GM19455 (cell line): ENCODE results near the gene CGNL1.

Experiments
- ATAC-seq: cut with Tn5 transposase; IDR thresholded peaks from one replicate; pipeline ENCODE4 v1.9.1; 2021; ENCODE audit not compliant: unreplicated experiment

Gene CGNL1

DNA sequence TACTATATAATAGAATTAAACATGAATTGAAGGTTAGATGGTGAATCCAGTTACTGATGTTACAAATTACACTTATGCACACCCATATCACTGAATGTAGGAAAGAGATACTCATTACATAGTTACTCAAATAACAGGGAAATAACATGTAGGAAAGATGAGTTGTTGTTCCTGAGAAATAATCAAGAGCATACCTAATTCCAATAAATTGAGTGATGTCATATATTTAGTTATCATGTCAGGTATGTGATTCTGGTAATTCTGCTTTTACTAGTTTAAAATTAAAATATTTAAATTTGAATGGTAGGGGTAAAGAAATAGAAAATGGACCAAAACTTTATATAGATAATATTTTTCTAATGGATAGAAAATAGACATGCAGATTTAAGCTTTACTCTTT is 112.8 kb downstream of the CGNL1 start:
- ATAC-seq, result no peak

DNA sequence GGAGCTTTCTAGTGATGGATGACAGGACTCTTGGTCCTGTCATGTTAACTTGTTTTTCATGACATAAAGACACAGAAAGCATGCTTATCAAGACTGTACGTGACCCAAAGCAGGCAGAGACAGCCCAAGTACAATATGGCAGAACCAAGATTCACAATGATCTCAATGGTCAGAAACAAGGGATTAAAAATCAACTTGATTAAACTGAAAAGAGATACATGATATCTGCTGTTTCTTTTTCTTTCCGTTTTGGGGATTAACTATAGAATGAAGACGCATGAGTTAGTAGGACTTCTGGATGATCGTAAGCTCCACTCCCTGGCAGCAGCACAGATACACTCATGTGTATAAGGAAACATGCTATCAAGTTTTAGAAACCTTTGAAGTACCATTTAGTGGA is 117.0 kb downstream of the CGNL1 start:
- no peak for ATAC-seq

DNA sequence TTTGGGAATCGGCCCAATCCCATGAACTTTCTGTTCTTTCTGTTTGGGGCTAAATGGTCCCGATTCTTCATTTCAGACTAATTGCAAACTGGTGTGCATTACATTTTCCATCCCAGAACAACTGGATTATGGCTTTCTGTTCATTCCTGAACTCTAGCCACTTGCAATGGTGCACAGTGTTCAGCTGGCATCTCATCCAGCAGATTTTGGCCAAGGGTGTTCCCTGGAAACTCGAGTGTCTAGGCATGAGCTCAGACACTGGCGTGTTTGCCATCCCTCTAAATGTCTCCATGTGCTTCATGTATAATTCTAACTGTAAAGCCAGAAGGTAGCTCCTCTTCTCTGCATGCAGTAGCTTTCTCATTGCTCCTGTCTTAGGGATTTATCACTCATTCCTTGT is 118.3 kb downstream of the CGNL1 start:
- ATAC-seq, result no peak

DNA sequence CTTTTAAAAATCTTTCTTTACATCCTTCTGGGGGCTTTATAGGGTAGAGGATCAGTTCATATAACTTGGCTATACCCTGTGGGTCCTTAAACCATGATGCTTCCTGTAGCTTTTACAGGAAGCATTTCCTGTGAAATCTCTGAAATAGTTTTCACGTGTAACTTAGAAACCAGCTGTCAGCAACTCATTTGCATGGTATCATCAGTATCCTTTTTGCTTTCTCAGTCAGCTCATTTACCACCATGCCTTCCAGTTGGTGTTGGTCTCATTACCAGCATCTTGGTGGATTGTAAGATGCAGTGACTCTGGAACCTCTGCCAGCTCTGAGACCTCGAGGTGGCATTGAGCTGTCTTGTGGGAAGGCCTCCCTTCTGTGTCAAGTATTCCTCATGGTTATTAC is 118.7 kb downstream of the CGNL1 start:
- no peak for ATAC-seq

DNA sequence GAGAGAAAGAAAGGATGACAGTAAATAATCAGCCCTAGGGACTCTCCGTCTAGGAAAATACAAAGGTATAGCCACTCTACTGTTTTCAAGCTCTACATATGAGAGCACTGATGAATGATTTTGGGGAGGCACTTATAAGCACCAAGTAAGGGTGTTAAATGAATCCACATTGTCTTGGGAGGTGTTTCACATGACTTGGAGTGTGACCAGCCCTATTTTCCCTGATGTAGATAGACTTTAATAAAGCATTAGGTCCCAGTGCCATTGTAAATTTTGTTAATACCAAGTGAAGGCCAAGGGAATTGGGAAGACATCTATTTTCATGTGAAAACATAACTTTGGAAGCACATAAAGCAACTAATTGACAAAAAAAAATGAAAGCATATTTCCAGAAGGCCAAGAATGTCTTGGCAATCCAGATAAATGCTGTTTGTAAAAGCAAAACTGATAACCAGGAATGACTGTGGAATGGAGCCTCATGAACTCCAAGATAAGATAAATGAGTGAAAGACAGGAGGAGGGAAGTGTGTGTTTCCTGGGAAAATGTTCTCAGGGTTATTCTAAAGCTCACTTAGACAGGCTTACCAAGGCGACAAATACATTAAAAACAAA is 119.4 kb downstream of the CGNL1 start:
- no peak for ATAC-seq

DNA sequence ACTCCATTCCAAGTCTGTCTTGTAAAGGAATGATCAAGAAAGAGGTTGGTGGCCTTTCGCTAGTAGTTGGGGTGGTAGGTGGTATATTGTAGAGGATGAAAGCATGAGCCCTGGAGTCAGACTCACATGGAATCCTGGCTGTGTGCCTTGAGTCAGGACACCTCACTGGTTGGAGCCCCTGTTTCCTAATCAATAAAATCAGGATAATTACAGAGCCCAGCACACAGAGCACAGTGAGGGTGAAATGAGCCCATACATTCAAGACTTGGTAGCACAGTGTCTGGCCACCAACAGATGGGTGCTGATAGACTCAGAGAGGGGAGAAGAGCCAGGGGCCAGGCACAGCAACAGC is 120.3 kb downstream of the CGNL1 start:
- ATAC-seq, result no peak

DNA sequence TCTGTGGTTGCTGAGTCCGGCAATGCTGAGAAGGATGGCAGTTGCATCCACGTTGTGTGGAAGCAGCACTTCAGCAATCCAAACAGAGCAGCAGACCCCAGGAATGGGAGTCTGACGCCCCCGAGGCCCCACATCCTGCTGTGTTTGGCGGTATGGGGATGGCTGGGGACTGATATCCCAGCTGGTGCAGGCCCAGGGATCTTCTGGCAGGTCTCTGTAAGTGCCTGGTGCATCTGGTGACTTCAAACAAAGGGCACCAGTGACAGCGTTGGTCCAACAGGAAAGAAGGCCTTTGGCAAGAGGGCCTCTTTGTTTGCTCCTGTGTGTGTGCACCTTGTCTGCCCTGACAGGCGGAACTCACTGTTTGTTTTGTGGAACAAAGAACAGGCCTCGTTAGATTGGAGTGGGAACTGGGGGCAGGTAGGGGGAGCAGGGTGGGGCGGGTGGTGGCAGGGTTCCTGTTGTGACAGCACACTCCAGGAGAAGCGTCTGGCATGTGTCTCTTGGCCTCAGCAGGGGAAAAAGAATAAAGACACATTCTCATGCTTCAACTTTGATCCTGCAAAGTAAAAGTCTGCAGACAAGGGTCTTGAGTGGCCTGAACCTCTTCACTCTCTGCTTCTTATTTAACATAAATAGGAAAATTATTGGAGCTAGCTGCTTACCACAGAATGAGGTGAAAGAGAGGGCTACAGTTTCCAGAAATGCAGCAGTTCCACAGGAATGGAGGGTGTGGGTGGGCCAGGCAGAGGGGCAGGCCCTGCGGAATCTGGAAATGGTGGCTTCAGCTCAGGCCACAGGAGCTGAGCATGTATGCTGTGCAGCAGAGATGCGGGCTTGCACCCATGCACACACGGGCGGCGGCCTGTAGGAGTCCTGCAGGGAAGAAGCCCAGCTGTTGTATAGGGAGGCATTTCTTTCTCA is 120.9 kb downstream of the CGNL1 start:
- ATAC-seq, result no peak

DNA sequence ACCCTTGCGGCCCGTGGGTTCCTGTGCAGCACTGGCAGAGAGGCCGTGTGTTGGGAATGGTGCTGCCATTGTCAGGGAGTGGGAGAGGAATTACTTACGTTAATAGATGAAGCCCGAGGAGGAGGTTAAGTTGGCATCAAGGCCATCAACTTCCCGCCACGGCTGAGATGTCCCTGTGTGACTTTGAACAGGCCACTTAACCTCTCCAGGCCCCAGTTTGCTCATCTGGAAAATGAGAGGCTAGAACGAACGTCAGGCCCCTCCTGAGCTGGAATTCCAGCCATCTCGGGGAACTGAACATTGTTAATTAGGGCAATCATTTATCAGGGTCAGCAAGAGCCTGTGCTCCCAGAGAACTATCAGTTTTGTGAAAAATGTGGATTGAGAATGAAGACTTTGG is 124.0 kb downstream of the CGNL1 start:
- ATAC-seq, result no peak

DNA sequence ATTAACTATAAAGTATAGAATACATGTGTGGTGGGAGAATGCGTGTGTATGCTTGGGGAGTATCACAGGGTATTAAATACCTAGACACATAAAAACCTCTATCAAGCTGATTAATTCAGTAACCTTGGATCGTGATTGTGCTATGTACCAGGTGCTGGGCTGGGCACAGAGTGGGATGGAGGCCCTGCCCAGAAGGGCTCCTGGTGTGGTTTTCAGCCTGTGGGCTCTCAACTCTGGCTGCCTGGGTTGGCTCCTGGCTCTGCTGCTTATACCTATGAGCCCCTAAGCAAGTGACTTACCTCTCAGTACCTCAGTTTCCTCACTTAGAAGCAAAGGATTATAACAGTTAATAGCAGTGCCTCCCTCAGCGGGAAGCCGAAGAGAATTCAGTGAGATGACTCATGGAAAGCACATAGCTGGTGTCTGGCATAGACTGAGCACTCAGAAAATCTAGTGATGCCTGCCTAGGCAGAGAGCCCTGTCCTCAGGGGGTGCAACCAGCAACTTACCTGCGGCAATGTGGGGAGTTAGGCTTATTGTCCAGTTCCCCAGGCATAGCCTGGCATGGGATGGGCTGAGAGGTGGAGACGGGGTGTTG is 124.8 kb downstream of the CGNL1 start:
- ATAC-seq, result no peak

DNA sequence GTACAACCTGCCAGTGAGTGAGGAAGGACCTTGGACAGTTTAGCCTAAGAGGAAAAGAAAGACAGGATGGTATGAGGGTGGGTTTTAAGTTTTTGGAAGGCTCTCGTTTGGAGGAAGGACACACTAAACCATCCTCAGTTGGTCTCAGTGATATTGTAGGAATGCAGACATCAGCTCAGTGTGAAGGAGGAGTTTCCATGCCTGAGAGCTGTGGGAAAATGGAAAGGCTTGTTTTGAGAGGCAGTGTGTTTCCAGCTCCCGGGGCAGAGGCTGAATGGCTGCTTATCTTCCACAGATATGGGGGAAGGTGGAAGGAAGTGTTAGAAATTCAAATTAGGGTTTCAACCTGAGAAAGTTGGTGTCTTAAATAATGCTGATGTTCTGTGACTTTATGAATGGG is 125.8 kb downstream of the CGNL1 start:
- no peak for ATAC-seq

DNA sequence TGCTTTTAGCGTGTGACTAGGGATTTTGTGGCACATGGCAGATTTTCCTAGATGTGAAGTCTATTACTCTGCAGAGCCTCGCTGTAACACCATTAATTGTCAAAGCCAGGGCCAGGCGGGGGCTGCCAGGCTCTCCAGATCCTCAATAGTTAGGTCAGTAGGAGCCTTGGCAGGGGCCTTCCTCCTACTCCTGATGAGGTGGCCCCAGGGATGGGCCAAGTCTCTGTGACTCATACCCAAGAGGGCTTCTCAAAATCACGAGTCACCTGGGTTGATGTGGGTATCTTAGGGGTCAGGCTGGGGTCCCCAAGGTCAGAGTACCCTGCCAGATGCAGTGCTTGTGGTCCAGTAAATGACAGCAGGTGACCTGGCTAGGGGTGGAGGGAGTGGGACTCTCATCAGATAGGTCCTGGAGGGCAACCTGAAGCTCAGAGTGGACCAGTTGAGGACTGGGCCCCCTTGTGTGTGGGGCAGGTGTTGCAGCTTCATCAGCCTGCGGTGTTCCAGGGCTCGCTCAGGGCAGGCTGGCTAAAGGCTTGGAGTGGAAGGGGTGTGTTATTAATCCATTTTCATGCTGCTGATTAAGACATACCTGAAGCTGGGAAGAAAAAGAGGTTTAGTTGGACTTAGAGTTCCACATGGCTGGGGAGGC is 126.9 kb downstream of the CGNL1 start:
- ATAC-seq, result no peak

DNA sequence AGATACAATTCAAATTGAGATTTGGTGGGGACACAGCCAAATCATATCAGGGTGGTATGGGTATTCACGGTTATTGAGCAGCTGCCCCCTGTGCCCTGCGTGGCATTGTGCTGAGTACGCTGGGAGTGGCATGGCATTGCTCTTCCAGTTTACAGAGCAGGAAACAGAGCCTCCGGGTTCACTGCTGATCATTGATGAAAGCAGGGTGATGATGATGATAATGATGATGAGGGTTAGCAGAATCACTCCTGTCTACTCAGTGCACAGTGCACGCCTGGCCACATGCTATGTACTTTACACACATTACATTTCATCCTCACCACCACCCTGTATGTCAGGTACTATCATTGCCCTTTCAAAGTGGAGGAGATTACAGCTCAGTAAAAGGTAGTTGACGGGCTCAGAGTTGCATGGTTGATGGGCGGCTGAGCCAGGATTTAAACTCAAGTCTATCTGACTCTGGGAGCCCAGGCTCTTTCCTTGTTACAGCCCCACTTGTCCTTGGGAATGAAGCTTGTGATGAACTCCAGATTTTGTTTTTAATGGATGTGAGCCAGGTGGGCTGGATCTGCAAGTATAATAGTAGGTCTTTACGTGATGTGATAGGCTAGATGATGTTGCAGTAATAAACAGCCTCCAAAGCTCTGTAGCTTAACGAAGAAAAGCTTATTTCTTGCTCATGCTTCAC is 127.8 kb downstream of the CGNL1 start:
- ATAC-seq, result no peak

DNA sequence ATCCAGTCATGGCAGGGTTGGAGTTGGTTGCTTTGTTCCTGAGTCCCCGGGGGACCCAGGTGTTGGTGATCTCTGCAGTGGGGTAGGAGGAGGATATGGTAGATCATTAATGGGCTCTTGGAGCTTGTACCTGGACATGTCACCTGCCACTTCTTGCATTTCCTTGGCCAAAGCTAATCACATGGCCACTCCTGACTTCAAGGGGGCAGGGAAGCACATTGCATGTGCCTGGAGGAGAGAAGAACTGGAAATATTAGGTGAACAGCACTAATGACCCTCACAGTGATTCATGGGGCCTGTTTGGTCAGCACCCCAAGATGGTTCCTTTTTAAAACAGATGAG is 128.3 kb downstream of the CGNL1 start:
- no peak for ATAC-seq

DNA sequence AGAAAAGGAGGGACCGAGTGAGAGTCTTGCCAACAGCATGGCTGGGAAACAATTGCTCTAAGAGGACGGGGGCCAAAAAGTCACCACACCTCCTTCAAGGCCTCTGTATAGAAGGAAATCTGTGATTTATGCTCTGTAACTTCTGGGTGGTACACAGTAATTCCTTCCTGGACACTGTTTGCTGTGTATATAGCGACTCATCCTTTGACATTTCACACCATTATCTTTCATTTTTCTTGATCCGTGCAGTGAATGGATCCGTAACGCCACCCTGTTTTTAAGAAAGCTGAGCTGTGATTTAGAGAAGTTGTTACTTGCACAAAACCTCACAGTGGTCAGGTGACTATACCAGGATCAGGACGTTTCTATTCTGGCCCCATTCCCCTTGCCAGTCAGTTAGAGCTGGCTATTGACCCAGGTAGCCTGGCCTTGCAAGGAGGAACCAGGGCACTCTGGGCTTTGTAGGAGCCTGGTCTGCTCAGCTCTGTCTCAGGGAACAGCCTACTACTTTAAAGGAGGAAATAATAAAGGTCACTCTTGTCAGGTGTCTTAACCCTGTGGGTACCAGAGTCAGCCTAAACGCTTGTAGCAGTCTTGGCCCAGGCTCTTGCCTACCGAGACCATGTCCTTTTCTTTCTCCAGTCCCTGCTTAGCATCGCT is 128.9 kb downstream of the CGNL1 start:
- no peak for ATAC-seq

DNA sequence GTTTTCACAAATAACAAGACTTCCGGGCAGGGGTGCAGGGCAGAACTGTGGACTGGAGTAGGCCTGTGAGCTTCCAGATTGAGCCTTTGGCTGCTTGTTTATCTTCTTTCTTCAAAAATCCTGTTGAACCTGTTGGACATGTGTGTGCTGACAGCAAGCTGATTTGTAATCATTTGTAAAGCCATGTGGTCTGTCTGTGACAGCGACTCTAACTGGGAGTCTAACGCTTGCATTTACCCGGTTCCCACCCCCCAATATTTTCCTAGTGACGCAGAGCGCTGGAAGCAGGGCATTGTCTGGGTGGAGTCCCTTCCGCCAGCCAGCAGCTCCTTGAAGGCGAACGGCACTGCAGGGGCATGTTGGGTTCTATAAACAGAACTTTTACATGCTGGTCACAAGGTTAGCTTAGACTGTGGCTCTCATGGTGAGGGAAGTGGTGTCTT is 129.7 kb downstream of the CGNL1 start:
- ATAC-seq, result no peak

DNA sequence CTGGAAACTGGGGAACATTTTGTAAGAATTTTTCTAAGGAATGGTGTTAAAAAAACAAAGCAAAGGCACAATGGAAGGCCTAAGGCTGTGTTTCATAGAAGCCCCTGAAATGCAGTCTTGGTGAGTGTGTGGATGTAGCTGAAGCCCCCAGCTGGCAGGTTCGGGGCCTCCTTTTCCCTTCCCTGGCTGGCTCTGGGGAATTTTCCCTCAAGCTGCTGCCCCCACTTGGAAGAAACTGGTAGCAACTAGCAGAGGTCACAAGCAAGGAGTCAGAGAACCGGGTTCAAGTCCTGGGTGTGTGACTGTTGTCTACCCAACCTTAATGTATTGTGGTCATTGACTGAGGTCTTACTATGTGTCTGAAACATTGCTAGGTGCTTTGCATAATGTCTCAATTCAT is 130.1 kb downstream of the CGNL1 start:
- no peak for ATAC-seq

DNA sequence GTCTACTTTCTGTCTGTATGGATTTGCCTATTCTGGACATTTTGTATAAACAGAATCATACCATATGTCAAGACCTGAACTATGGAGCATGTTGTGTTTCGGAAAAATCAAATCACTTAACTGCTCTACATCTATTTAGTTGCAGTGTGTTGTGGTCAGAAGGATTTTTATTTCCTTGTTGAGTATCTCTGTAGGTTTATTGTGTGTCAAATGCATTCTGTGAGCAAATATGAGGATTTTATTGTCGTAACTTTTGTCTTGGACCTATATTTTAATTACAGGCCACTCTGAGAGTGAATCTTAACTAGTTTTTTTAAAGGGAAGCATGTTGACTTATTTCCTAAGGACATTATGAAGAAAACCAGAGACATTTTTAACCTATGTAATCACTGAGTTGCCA is 130.8 kb downstream of the CGNL1 start:
- ATAC-seq, result no peak

DNA sequence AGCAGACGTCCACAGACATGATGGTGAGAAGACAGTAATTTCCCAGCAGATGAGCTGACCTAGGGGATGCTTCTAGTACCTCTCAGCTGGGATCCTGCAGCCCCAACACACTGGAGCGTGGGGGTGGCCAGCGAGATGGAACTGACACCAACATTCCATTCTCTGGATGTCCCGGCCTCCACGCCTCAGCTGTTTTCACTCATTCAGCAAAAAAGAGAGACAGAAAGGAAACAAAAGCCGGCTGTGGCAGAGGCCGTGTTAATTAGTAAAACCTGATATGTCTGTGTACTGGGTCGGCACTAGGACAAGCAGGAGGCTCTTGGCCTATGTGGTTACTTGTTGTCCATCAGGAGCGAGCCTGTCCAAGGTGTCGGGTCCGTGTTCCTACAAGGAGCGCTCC is 132.8 kb downstream of the CGNL1 start:
- no peak for ATAC-seq

DNA sequence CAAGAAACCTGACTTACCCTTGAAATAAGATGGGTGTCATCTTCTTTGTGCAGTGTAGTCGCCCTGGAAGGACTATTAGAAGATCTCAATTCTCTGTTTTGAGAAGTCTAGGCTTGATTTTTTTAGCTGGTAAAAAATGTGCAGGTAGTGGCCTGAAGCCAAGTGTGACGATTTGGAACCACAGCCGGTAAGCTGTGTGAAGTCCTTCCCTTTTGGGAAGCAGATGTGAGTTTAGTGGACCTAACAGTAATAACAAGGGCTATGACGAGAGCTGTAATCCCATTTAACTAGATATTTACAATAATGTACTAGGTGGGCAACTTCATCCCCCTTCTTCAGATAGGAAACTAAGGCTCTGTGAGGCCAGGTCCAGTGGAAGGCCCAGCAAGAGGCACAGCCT is 133.7 kb downstream of the CGNL1 start:
- ATAC-seq, result no peak

DNA sequence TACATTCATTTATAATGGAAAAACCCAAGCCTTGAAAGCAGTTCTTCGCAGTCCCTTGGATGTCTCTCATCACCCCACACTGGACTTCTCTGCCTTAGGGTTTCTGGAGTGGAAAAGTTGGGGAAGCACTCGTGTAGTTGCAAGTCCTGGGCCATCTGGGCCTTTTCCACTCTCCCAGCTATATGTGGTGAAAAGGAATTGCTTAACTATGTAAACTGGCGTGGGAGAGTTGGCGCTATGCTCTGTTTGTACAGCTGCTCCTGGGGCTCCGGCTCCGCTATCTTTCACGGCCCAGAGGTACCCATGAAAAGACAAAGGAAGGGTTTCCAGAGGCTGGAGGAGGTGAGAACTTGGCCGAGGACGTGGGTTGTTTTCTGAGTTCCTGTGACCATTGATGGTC is 134.3 kb downstream of the CGNL1 start:
- ATAC-seq, result no peak
